ENCODE data around the gene DYRK1A.
"Not testable (repeated sequence)": the region's sequence is repeated elsewhere in the genome, so short reads cannot be mapped to it uniquely, and the experiment has no call there.

The DYRK1A gene

GRCh38 chr21:37528150-37528937 lies 161.8 kb downstream of the DYRK1A start:
- no peak for DNase-seq (ENCODE audit: low read depth)

- no peak for DNase-seq (ENCODE audit: low read depth)
Observed at GRCh38 chr21:37529649-37530048, 163.1 kb downstream of the DYRK1A start.

GRCh38 chr21:37530901-37531351 lies 164.4 kb downstream of the DYRK1A start:
- no peak for DNase-seq (ENCODE audit: low read depth)

GRCh38 chr21:37531431-37531932 lies 164.9 kb downstream of the DYRK1A start:
- DNase-seq (ENCODE audit: low read depth), result no peak

- no peak for DNase-seq (ENCODE audit: low read depth)
Observed at GRCh38 chr21:37532868-37533780, 166.6 kb downstream of the DYRK1A start.

- no peak for DNase-seq (ENCODE audit: low read depth)
Observed at GRCh38 chr21:37534431-37534830, 167.9 kb downstream of the DYRK1A start.

GRCh38 chr21:37535130-37535529 lies 168.6 kb downstream of the DYRK1A start:
- DNase-seq (ENCODE audit: low read depth), result no peak

- no peak for DNase-seq (ENCODE audit: low read depth)
Observed at GRCh38 chr21:37535672-37536071, 169.1 kb downstream of the DYRK1A start.

GRCh38 chr21:37536616-37537278 lies 170.2 kb downstream of the DYRK1A start:
- no peak for DNase-seq (ENCODE audit: low read depth)

- no peak for DNase-seq (ENCODE audit: low read depth)
Observed at GRCh38 chr21:37537391-37537996, 170.9 kb downstream of the DYRK1A start.

GRCh38 chr21:37538971-37539590 lies 172.5 kb downstream of the DYRK1A start:
- no peak for DNase-seq (ENCODE audit: low read depth)

- DNase-seq (ENCODE audit: low read depth), result not testable (repeated sequence)
Observed at GRCh38 chr21:37541128-37541527, 174.6 kb downstream of the DYRK1A start.

- DNase-seq (ENCODE audit: low read depth), result no peak
Observed at GRCh38 chr21:37542512-37542911, 175.9 kb downstream of the DYRK1A start.

- no peak for DNase-seq (ENCODE audit: low read depth)
Observed at GRCh38 chr21:37546299-37546908, 179.8 kb downstream of the DYRK1A start.

GRCh38 chr21:37546949-37547614 lies 180.5 kb downstream of the DYRK1A start:
- DNase-seq (ENCODE audit: low read depth), result no peak

- no peak for DNase-seq (ENCODE audit: low read depth)
Observed at GRCh38 chr21:37547615-37548200, 181.1 kb downstream of the DYRK1A start.

GRCh38 chr21:37548521-37548981 lies 182.0 kb downstream of the DYRK1A start:
- no peak for DNase-seq (ENCODE audit: low read depth)

GRCh38 chr21:37549730-37550129 lies 183.2 kb downstream of the DYRK1A start:
- not testable (repeated sequence) for DNase-seq (ENCODE audit: low read depth)

- no peak for DNase-seq (ENCODE audit: low read depth)
Observed at GRCh38 chr21:37550157-37550556, 183.6 kb downstream of the DYRK1A start.
